ENCODE data around the gene PRTG. TPM values are rescaled to one million over a fixed set of nuclear protein-coding genes. Genes with fewer than 3 reads are reported as not detected.

PRTG gene
- polyA plus RNA-seq, 6 donors from 2014 or later: not detected

DNA sequence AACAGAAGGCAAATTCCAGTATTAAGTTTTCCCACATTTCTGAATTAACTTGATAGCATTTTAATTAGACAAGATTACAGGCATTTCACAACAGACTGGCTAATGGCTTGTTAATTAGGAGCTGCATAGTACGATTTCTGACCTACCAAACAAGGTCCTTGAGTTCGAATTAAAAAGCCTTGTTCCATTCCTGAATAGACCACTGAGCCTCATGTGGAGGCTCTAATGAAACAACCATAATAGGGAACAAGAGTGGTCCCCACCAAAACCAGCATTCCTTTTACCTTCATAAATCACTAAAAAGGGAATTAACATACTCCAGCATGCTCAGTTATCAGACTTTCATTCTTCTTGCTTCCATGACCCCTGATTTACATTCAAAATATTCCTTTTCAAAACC is 66.4 kb downstream of the PRTG start:
- Mint-ChIP-seq H3K36me3 (no peaks in the 10 kb centered on the region), H3K4me1 (no peaks in the 10 kb centered on the region), H3K27ac (no peak overlapping the region), H3K4me3 (no peak overlapping the region), H3K27me3 (peaks cover 0 to 3% (median 0%) of the 10 kb centered on the region in 3 donors), H3K9me3 (no peaks in the 10 kb centered on the region)
- DNase-seq: no peak
- no peak for ATAC-seq (ENCODE audit: low read depth in 2 of 2)

DNA sequence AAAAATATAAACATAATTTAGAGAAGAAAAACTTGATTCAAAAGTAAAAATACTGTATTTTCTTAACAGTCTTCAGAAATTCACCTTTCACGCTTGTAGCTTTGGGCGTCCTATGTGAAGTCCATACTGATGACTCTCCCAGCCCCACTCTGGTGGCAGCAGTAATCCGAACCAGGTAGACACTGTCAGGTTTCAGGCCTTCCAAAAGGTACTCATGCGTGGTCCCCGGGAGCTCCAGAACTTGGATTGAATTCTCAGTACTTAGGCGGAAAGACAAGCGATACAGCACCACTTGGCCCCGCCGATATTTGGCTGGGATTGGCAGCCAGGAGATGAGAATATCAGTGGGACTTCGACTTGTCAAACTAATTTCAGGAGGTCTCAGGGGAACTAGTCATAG is 69.7 kb downstream of the PRTG start:
- Mint-ChIP-seq H3K27me3 (peaks cover 0 to 3% (median 0%) of the 10 kb centered on the region in 3 donors), H3K9me3 (no peaks in the 10 kb centered on the region), H3K27ac (no peak overlapping the region), H3K4me3 (no peak overlapping the region), H3K36me3 (no peaks in the 10 kb centered on the region), H3K4me1 (no peaks in the 10 kb centered on the region)
- no peak for ATAC-seq (ENCODE audit: low read depth in 2 of 2)
- DNase-seq: no peak

- H3K36me3 Mint-ChIP-seq: no peaks in the 10 kb centered on the region
- peaks cover 0 to 2% (median 0%) of the 10 kb centered on the region in 3 donors for H3K27me3 Mint-ChIP-seq
- no peaks in the 10 kb centered on the region for H3K9me3 Mint-ChIP-seq
- H3K27ac Mint-ChIP-seq: no peak overlapping the region
- DNase-seq (no peak), ATAC-seq (ENCODE audit: low read depth in 2 of 2) (no peak)
- no peaks in the 10 kb centered on the region for H3K4me1 Mint-ChIP-seq
- no peak overlapping the region for H3K4me3 Mint-ChIP-seq
Observed at GRCh38 chr15:55669270-55669669, 73.7 kb downstream of the PRTG start.

- H3K9me3 Mint-ChIP-seq: no peaks in the 10 kb centered on the region
- no peaks in the 10 kb centered on the region for H3K27me3 Mint-ChIP-seq
- no peak overlapping the region for H3K27ac Mint-ChIP-seq
- no peaks in the 10 kb centered on the region for H3K36me3 Mint-ChIP-seq
- DNase-seq (no peak), ATAC-seq (ENCODE audit: low read depth in 2 of 2) (no peak)
- H3K4me1 Mint-ChIP-seq: no peaks in the 10 kb centered on the region
- H3K4me3 Mint-ChIP-seq: no peak overlapping the region
Observed at GRCh38 chr15:55665605-55666227, 77.2 kb downstream of the PRTG start.

GRCh38 chr15:55661428-55661827 is 81.5 kb downstream of the PRTG start:
- H3K27ac Mint-ChIP-seq: no peak overlapping the region
- DNase-seq: no peak
- no peaks in the 10 kb centered on the region for H3K9me3 Mint-ChIP-seq
- H3K27me3 Mint-ChIP-seq: no peaks in the 10 kb centered on the region
- H3K4me1 Mint-ChIP-seq: no peaks in the 10 kb centered on the region
- H3K4me3 Mint-ChIP-seq: no peak overlapping the region
- H3K36me3 Mint-ChIP-seq: no peaks in the 10 kb centered on the region
- no peak for ATAC-seq (ENCODE audit: low read depth in 2 of 2)

DNA sequence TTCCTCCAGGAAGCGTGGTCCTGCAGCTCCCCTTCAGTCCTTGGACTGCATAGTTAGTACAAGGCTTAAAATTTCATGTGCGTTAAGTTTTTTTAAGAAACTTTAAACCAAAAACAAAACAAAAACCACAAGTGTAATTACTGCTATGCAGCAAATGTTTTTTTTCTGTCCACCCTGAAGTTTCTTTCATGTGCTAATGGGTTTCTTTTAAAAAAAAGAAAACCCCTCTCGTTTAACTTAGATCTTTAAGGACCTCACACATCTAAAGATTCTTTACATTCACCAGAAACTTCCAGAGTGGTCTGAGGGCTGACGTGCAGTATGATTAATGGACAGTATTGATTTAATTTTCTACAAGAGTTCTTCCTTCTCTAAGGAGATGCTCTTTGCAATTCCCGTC is 82.8 kb downstream of the PRTG start:
- no peak for ATAC-seq (ENCODE audit: low read depth in 2 of 2)
- Mint-ChIP-seq H3K27ac (no peak overlapping the region), H3K36me3 (no peaks in the 10 kb centered on the region), H3K27me3 (no peaks in the 10 kb centered on the region), H3K4me3 (no peak overlapping the region), H3K4me1 (no peaks in the 10 kb centered on the region), H3K9me3 (no peaks in the 10 kb centered on the region)
- no peak for DNase-seq

GRCh38 chr15:55659481-55659880 is 83.5 kb downstream of the PRTG start:
- Mint-ChIP-seq H3K27me3 (no peaks in the 10 kb centered on the region), H3K36me3 (no peaks in the 10 kb centered on the region), H3K4me1 (no peaks in the 10 kb centered on the region), H3K4me3 (no peak overlapping the region), H3K9me3 (no peaks in the 10 kb centered on the region), H3K27ac (no peak overlapping the region)
- ATAC-seq (ENCODE audit: low read depth in 2 of 2) (no peak), DNase-seq (no peak)

DNA sequence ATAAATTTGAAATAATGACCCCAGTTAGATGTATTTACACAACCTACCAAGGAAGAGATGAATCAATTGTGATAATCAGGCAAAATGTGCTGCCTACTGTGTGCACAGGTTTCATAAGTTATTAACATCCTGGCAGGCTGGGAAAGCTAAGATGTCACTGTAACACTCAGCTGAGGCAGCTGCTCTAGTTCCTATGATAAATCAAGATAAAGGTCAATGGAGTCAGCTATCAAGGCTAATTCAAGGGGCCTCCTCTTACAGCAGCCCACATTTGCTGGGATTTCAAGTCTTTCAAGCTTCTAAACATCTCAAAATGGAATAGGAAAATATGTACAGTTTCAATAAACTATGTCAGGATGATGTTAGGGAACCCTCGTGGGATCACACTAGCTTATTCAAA is 84.1 kb downstream of the PRTG start:
- Mint-ChIP-seq H3K27ac (no peak overlapping the region), H3K36me3 (no peaks in the 10 kb centered on the region), H3K4me3 (no peak overlapping the region), H3K9me3 (no peaks in the 10 kb centered on the region), H3K4me1 (no peaks in the 10 kb centered on the region), H3K27me3 (no peaks in the 10 kb centered on the region)
- ATAC-seq (ENCODE audit: low read depth in 2 of 2) (no peak), DNase-seq (no peak)

- H3K9me3 Mint-ChIP-seq: no peaks in the 10 kb centered on the region
- no peak overlapping the region for H3K4me3 Mint-ChIP-seq
- no peaks in the 10 kb centered on the region for H3K4me1 Mint-ChIP-seq
- no peaks in the 10 kb centered on the region for H3K27me3 Mint-ChIP-seq
- no peaks in the 10 kb centered on the region for H3K36me3 Mint-ChIP-seq
- DNase-seq: no peak
- ATAC-seq (ENCODE audit: low read depth in 2 of 2): no peak
- no peak overlapping the region for H3K27ac Mint-ChIP-seq
Observed at GRCh38 chr15:55654561-55655031, 88.4 kb downstream of the PRTG start.

GRCh38 chr15:55652909-55653495 is 90.0 kb downstream of the PRTG start:
- Mint-ChIP-seq H3K4me1 (no peaks in the 10 kb centered on the region), H3K4me3 (no peak overlapping the region), H3K9me3 (no peaks in the 10 kb centered on the region), H3K27me3 (no peaks in the 10 kb centered on the region), H3K27ac (peak overlapping the region in 1 of 6 donors; percentile 24), H3K36me3 (no peaks in the 10 kb centered on the region)
- ATAC-seq (ENCODE audit: low read depth in 2 of 2): no peak
- DNase-seq: no peak

DNA sequence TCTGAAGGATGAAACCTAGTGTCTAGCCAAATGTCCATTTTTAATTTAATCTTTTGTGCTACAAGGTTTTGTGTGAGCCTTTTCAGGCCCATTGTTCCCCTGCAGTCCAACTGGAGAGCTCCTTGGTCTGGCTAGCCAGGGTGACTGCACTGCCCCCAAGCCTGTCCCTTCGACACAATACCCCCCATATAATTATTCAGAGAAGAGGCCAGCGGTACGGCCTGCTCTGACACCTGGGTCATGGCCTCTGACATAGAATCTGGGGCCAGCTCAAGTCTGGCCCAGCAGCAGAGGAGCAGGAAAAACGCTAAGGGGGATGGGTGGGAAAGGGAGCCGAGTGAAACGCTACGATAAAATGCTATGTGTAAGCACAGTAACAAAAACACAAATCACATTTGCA is 90.6 kb downstream of the PRTG start:
- H3K4me1 Mint-ChIP-seq: no peaks in the 10 kb centered on the region
- DNase-seq (no peak), ATAC-seq (ENCODE audit: low read depth in 2 of 2) (no peak)

DNA sequence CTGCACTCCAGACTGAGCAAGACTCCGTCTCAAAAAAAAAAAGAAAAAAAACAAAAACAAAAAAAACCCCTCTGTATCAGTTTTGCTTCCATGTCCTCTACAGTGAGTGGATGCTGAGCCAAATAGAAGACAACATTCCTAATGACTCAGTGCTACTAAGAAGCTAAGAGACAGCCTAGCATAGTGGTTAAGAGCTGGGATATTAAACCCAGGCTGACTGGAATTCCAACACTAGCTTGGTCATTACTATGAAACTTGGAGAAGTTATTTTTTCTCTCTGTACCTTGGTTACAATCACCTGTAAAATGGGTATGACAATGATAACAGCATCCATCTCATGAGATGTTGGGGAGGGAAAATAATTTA is 93.9 kb downstream of the PRTG start:
- DNase-seq: no peak

More for the DNA sequence above, 90.6 kb downstream of the PRTG start:
- Mint-ChIP-seq H3K27ac (no peak overlapping the region), H3K4me3 (no peak overlapping the region), H3K27me3 (no peaks in the 10 kb centered on the region), H3K9me3 (no peaks in the 10 kb centered on the region), H3K36me3 (no peaks in the 10 kb centered on the region)

DNA sequence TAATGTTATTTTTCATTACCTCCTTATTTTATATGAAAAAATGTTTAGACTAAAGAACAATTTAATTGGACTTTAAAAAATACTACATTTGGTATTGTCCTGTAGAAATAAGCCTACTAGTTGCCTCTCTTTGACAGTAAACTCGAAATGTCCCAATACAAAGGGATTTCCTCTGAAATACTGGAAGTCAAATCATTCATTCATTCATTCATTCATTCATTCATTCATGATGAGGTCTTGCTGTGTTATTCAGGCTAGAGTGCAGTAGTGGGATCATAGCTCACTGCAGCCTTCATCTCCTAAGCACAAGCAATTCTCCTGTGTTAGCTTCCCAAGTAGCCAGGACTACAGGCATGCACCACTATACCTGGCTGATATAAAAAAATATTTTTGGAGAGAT is 104.2 kb downstream of the PRTG start:
- no peaks in the 10 kb centered on the region for H3K4me1 Mint-ChIP-seq
- no peaks in the 10 kb centered on the region for H3K36me3 Mint-ChIP-seq
- H3K27ac Mint-ChIP-seq: no peak overlapping the region
- ATAC-seq (ENCODE audit: low read depth in 2 of 2) (no peak), DNase-seq (no peak)
- no peaks in the 10 kb centered on the region for H3K9me3 Mint-ChIP-seq
- no peak overlapping the region for H3K4me3 Mint-ChIP-seq
- H3K27me3 Mint-ChIP-seq: peaks cover 0 to 7% (median 3%) of the 10 kb centered on the region in 3 donors

More for the DNA sequence above, 93.9 kb downstream of the PRTG start:
- ATAC-seq (ENCODE audit: low read depth in 2 of 2): no peak
- Mint-ChIP-seq H3K36me3 (no peaks in the 10 kb centered on the region), H3K27ac (no peak overlapping the region), H3K9me3 (no peaks in the 10 kb centered on the region), H3K27me3 (no peaks in the 10 kb centered on the region), H3K4me1 (no peaks in the 10 kb centered on the region), H3K4me3 (no peak overlapping the region)

DNA sequence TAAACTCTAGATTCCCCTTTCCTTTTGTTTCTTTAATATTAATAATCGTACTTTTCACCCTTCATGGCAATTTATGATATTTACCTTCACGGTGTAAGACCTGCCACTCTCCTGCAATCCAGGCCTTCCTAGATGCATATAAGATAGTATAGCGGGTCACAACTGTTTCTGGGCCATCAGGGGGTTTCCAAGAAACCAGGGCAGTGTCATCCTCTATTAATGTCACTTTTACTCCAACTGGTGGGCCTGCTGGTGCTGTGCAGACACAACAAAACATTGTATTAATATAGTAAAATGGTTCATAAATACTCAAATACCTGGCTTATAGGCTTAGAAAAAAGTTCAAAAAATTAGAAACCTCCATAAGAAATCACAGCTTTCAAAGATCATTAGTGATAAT is 105.9 kb downstream of the PRTG start:
- Mint-ChIP-seq H3K9me3 (no peaks in the 10 kb centered on the region), H3K27me3 (peaks cover 0 to 15% (median 7%) of the 10 kb centered on the region in 3 donors), H3K4me3 (no peak overlapping the region), H3K27ac (no peak overlapping the region), H3K36me3 (no peaks in the 10 kb centered on the region), H3K4me1 (no peaks in the 10 kb centered on the region)
- DNase-seq: no peak
- no peak for ATAC-seq (ENCODE audit: low read depth in 2 of 2)

DNA sequence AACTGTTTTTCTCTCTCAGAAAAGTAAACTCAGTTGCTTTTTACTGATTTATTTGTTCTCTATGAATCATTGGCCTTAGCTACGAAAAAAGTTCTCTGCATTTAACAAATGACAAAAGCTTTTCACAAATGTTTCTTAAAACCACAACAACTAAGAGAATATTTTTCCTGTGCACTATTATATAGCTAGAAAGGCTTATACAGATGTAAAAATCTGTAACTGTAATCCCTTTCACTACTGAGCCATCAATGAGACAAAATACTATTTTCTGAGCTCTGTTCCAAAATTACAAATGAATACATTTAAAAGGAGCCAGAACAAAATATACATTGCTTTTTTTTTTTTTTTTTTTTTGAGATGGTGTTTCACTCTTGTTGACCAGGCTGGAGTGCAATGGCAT is 109.2 kb downstream of the PRTG start:
- ATAC-seq (ENCODE audit: low read depth in 2 of 2) (no peak), DNase-seq (no peak)
- no peaks in the 10 kb centered on the region for H3K9me3 Mint-ChIP-seq
- no peak overlapping the region for H3K4me3 Mint-ChIP-seq
- H3K36me3 Mint-ChIP-seq: no peaks in the 10 kb centered on the region
- no peak overlapping the region for H3K27ac Mint-ChIP-seq
- H3K4me1 Mint-ChIP-seq: no peaks in the 10 kb centered on the region
- peaks cover 0 to 19% (median 4%) of the 10 kb centered on the region in 3 donors for H3K27me3 Mint-ChIP-seq

Data from naive B cell (primary cell).